Calu3 (cell line): ENCODE data around the gene DPP9. TPM values are rescaled to one million over a fixed set of nuclear protein-coding genes. Genes with fewer than 3 reads are reported as not detected.

Experiments used
- BruUV-seq: library from RNA; stranded (reverse); fragments of 400-500 nt; replicated peaks from 2 replicates; lab custom pipeline; 2021; lab: Mats Ljungman, UMichigan
- CTCF ChIA-PET: fragments of 300-600 bp; sonication (Branson Sonifier 250); formaldehyde crosslinking; loops from one replicate; lab custom pipeline; 2022; ENCODE audit warnings: antibody characterized with exemption; lab: Charles Lee
- DNase-seq: peaks from one replicate; pipeline ENCODE4 v3.0.0; 2022
- H3K27ac Mint-ChIP-seq: one replicate; pipeline ENCODE4 v1.8.0; 2022; ENCODE audit warnings: mixed read lengths; ENCODE audit not compliant: unreplicated experiment
- H3K27me3 Mint-ChIP-seq: one replicate; pipeline ENCODE4 v1.8.0; 2022; ENCODE audit warnings: mixed read lengths; ENCODE audit not compliant: unreplicated experiment
- H3K36me3 Mint-ChIP-seq: one replicate; pipeline ENCODE4 v1.8.0; 2022; ENCODE audit warnings: mild to moderate bottlenecking, moderate library complexity, mixed read lengths; ENCODE audit not compliant: insufficient read depth, unreplicated experiment
- H3K4me1 Mint-ChIP-seq: one replicate; pipeline ENCODE4 v1.8.0; 2022; ENCODE audit warnings: mild to moderate bottlenecking, low read depth, mixed read lengths; ENCODE audit not compliant: unreplicated experiment
- H3K4me3 Mint-ChIP-seq: one replicate; pipeline ENCODE4 v1.8.0; 2022; ENCODE audit warnings: mild to moderate bottlenecking, low read depth, moderate library complexity, mixed read lengths; ENCODE audit not compliant: unreplicated experiment
- H3K9me3 Mint-ChIP-seq: one replicate; pipeline ENCODE4 v1.8.0; 2022; ENCODE audit warnings: low read depth, mixed read lengths; ENCODE audit not compliant: unreplicated experiment
- CTCF ChIP-seq: fragments of 200-600 bp; IDR thresholded peaks from one replicate; pipeline ENCODE4 v1.8.0; 2022; ENCODE audit warnings: antibody characterized with exemption; ENCODE audit not compliant: unreplicated experiment
- intact Hi-C: fragments of 100-400 bp; cut with micrococcal nuclease; formaldehyde crosslinking; loops from one replicate; pipeline ENCODE4 v1.10.0; 2022; ENCODE audit not compliant: unreplicated experiment
- total RNA-seq: library from RNA; stranded (reverse); gene quantifications from 2 replicates; pipeline ENCODE4 v1.2.3, GENCODE V29; 2022

DPP9 gene
- total RNA-seq, 1 experiment from 2014 or later, result 59.2 TPM

GRCh38 chr19:4647676-4648644 lies 75.7 kb downstream of the DPP9 start:
- TF ChIP-seq CTCF, result no peak
- BruUV-seq, result no TSS peak
- no peaks in the 10 kb centered on the region for H3K4me1 Mint-ChIP-seq
- CTCF ChIA-PET, result no interaction called here
- H3K27me3 Mint-ChIP-seq, result no peaks in the 10 kb centered on the region
- DNase-seq, result no peak
- H3K36me3 Mint-ChIP-seq, result peaks cover 10% of the 10 kb centered on the region
- H3K4me3 Mint-ChIP-seq, result no peak overlapping the region
- no peak overlapping the region for H3K27ac Mint-ChIP-seq
- H3K9me3 Mint-ChIP-seq, result no peaks in the 10 kb centered on the region
- intact Hi-C loops, result no loop called here

GRCh38 chr19:4645718-4646117 lies 77.9 kb downstream of the DPP9 start:
- intact Hi-C loops, result no loop called here
- peaks cover 11% of the 10 kb centered on the region for H3K36me3 Mint-ChIP-seq
- H3K9me3 Mint-ChIP-seq, result no peaks in the 10 kb centered on the region
- no peaks in the 10 kb centered on the region for H3K27me3 Mint-ChIP-seq
- no peak for TF ChIP-seq CTCF
- H3K27ac Mint-ChIP-seq, result no peak overlapping the region
- DNase-seq, result no peak
- CTCF ChIA-PET, result no interaction called here
- no peaks in the 10 kb centered on the region for H3K4me1 Mint-ChIP-seq
- BruUV-seq, result no TSS peak
- H3K4me3 Mint-ChIP-seq, result no peak overlapping the region

GRCh38 chr19:4642625-4643024 lies 81.0 kb downstream of the DPP9 start:
- peaks cover 8% of the 10 kb centered on the region for H3K4me1 Mint-ChIP-seq
- peaks cover 19% of the 10 kb centered on the region for H3K36me3 Mint-ChIP-seq
- H3K9me3 Mint-ChIP-seq, result no peaks in the 10 kb centered on the region
- CTCF ChIA-PET, result no interaction called here
- no TSS peak for BruUV-seq
- no peak for DNase-seq
- no peak overlapping the region for H3K27ac Mint-ChIP-seq
- H3K27me3 Mint-ChIP-seq, result no peaks in the 10 kb centered on the region
- TF ChIP-seq CTCF, result no peak
- H3K4me3 Mint-ChIP-seq, result no peak overlapping the region
- intact Hi-C loops, result no loop called here

GRCh38 chr19:4641132-4641531 lies 82.5 kb downstream of the DPP9 start:
- Mint-ChIP-seq H3K4me3 (no peak overlapping the region), H3K27ac (no peak overlapping the region), H3K36me3 (peaks cover 19% of the 10 kb centered on the region), H3K9me3 (no peaks in the 10 kb centered on the region), H3K4me1 (peaks cover 8% of the 10 kb centered on the region), H3K27me3 (no peaks in the 10 kb centered on the region)
- CTCF ChIA-PET, result no interaction called here
- DNase-seq, result no peak
- no TSS peak for BruUV-seq
- TF ChIP-seq CTCF, result no peak
- intact Hi-C loops, result no loop called here
